Mesendoderm (in vitro differentiated cells): ENCODE data around the gene HIP1.

ENCODE experiments used
- DNase-seq: peaks from one replicate; pipeline ENCODE4 v3.0.0; 2013
- H2AK5ac ChIP-seq: 2 replicates; pipeline ENCODE4 v1.6.1; 2013; ENCODE audit warnings: low read length, inconsistent platforms
- H2BK120ac ChIP-seq: 2 replicates; pipeline ENCODE4 v1.6.1; 2013; ENCODE audit warnings: low read depth, mild to moderate bottlenecking, low read length, moderate library complexity, mixed read lengths
- H2BK15ac ChIP-seq: replicated peaks from 2 replicates; pipeline ENCODE4 v1.6.1; 2013; ENCODE audit warnings: low read depth, mild to moderate bottlenecking, moderate library complexity
- H2BK5ac ChIP-seq: 2 replicates; pipeline ENCODE4 v1.6.1; 2013; ENCODE audit warnings: low read length, inconsistent platforms
- H3K18ac ChIP-seq: 2 replicates; pipeline ENCODE4 v1.6.1; 2013; ENCODE audit warnings: mild to moderate bottlenecking, low read length, mixed read lengths
- H3K23ac ChIP-seq: one replicate; pipeline ENCODE4 v1.6.1; 2013; ENCODE audit warnings: low read length
- H3K27ac ChIP-seq: 2 replicates; pipeline ENCODE4 v1.5.1; 2013; ENCODE audit warnings: low read depth, mild to moderate bottlenecking, inconsistent platforms, low read length, moderate library complexity
- H3K27me3 ChIP-seq: 2 replicates; pipeline ENCODE4 v1.6.1; 2013; ENCODE audit warnings: low read length, control low read depth, mild to moderate bottlenecking, inconsistent platforms; ENCODE audit not compliant: insufficient read depth, poor library complexity
- H3K36me3 ChIP-seq: 2 replicates; pipeline ENCODE4 v1.6.1; 2013; ENCODE audit warnings: low read length, inconsistent platforms; ENCODE audit not compliant: control insufficient read depth, insufficient read depth
- H3K4ac ChIP-seq: one replicate; pipeline ENCODE4 v1.6.1; 2013; ENCODE audit warnings: low read depth, mild to moderate bottlenecking, low read length, moderate library complexity
- H3K4me1 ChIP-seq: 2 replicates; pipeline ENCODE4 v1.6.1; 2013; ENCODE audit warnings: low read depth, low read length, inconsistent platforms; ENCODE audit not compliant: control insufficient read depth
- H3K4me2 ChIP-seq: 2 replicates; pipeline ENCODE4 v1.6.1; 2013; ENCODE audit warnings: low read length
- H3K4me3 ChIP-seq: 2 replicates; pipeline ENCODE4 v1.5.1; 2013; ENCODE audit warnings: mild to moderate bottlenecking, low read length
- H3K56ac ChIP-seq: one replicate; pipeline ENCODE4 v1.6.1; 2013; ENCODE audit warnings: low read length
- H3K79me1 ChIP-seq: 2 replicates; pipeline ENCODE4 v1.6.1; 2013; ENCODE audit warnings: low read length, inconsistent platforms
- H3K79me2 ChIP-seq: 2 replicates; pipeline ENCODE4 v1.6.1; 2013; ENCODE audit warnings: mild to moderate bottlenecking, low read length; ENCODE audit not compliant: control insufficient read depth, insufficient read depth
- H3K9ac ChIP-seq: 2 replicates; pipeline ENCODE4 v1.6.1; 2013; ENCODE audit warnings: low read length, inconsistent platforms
- H4K5ac ChIP-seq: one replicate; pipeline ENCODE4 v1.6.1; 2013; ENCODE audit warnings: low read length
- H4K8ac ChIP-seq: one replicate; pipeline ENCODE4 v1.6.1; 2013; ENCODE audit warnings: low read depth, mild to moderate bottlenecking, control low read depth, low read length, moderate library complexity
- WGBS: extraction: QIAGEN DNeasy Blood & Tissue Kit; methylation state at CpG from one replicate; pipeline ENCODE4 v1.1.7; 2013; ENCODE audit warnings: low lambda C conversion rate, missing lambda C conversion rate; ENCODE audit not compliant: insufficient coverage; ENCODE audit errors: extremely low coverage; 5-methylcytosine and 5-hydroxymethylcytosine counted together

Gene HIP1

GRCh38 chr7:75646571-75647102, 92.1 kb downstream of the HIP1 start:
- H3K4ac ChIP-seq = no peak overlapping the region
- DNase-seq = peak; percentile 44
- no peak overlapping the region for H3K4me3 ChIP-seq
- H3K18ac ChIP-seq = no peak overlapping the region
- no peak overlapping the region for H3K56ac ChIP-seq
- H2AK5ac ChIP-seq = no peak overlapping the region
- no peak overlapping the region for H2BK120ac ChIP-seq
- no peaks in the 10 kb centered on the region for H3K79me1 ChIP-seq
- H2BK5ac ChIP-seq = no peak overlapping the region
- no peak overlapping the region for H3K9ac ChIP-seq
- peaks cover 3% of the 10 kb centered on the region for H3K4me1 ChIP-seq
- H3K27me3 ChIP-seq = no peaks in the 10 kb centered on the region
- no peaks in the 10 kb centered on the region for H3K36me3 ChIP-seq
- H4K5ac ChIP-seq = no peak overlapping the region
- no peak overlapping the region for H2BK15ac ChIP-seq
- no peak overlapping the region for H3K27ac ChIP-seq
- H3K4me2 ChIP-seq = no peak overlapping the region
- no peak overlapping the region for H4K8ac ChIP-seq
- no peaks in the 10 kb centered on the region for H3K79me2 ChIP-seq
- peak overlapping the region; percentile 94 for H3K23ac ChIP-seq
- WGBS = no CpG with 5 or more reads among the region's 9 CpGs

DNA sequence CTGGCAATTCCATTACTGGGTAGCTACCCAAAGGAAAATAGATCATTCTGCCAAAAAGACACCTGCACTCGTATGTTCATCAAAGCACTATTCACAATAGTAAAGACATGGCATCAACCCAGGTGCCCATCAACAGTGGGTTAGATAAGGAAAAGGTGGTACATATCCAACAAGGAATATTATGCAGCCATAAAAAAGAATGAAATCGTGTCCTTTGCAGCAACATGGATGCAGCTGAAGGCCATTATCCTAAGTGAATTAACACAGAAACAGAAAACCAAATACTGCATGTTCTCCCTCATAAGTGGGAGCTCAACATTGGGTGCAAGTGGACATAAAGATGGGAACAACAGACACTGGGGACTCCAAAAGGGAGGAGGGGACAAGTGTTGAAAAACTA, 93.2 kb downstream of the HIP1 start:
- H3K56ac ChIP-seq = no peak overlapping the region
- peaks cover 3% of the 10 kb centered on the region for H3K4me1 ChIP-seq
- no peak overlapping the region for H3K4ac ChIP-seq
- no peaks in the 10 kb centered on the region for H3K27me3 ChIP-seq
- WGBS = no CpG with 5 or more reads among the region's 2 CpGs
- no peak overlapping the region for H3K4me3 ChIP-seq
- no peak overlapping the region for H2AK5ac ChIP-seq
- H3K9ac ChIP-seq = no peak overlapping the region
- no peak overlapping the region for H3K18ac ChIP-seq
- no peaks in the 10 kb centered on the region for H3K79me2 ChIP-seq
- H3K36me3 ChIP-seq = no peaks in the 10 kb centered on the region
- H4K8ac ChIP-seq = no peak overlapping the region
- H3K4me2 ChIP-seq = no peak overlapping the region
- no peak overlapping the region for H3K23ac ChIP-seq
- H2BK120ac ChIP-seq = no peak overlapping the region
- no peak overlapping the region for H4K5ac ChIP-seq
- no peak overlapping the region for H2BK15ac ChIP-seq
- no peak overlapping the region for H2BK5ac ChIP-seq
- no peak for DNase-seq
- no peak overlapping the region for H3K27ac ChIP-seq
- no peaks in the 10 kb centered on the region for H3K79me1 ChIP-seq

GRCh38 chr7:75644589-75644988, 94.2 kb downstream of the HIP1 start:
- Histone ChIP-seq H3K56ac (no peak overlapping the region), H3K4me3 (no peak overlapping the region), H4K5ac (no peak overlapping the region), H2BK5ac (no peak overlapping the region), H3K79me1 (no peaks in the 10 kb centered on the region), H3K4ac (no peak overlapping the region), H3K23ac (no peak overlapping the region), H3K36me3 (no peaks in the 10 kb centered on the region), H3K9ac (no peak overlapping the region), H3K27ac (no peak overlapping the region), H3K18ac (no peak overlapping the region), H2BK15ac (no peak overlapping the region), H4K8ac (no peak overlapping the region), H3K79me2 (no peaks in the 10 kb centered on the region), H3K4me1 (peaks cover 3% of the 10 kb centered on the region), H2AK5ac (no peak overlapping the region), H2BK120ac (no peak overlapping the region), H3K27me3 (no peaks in the 10 kb centered on the region), H3K4me2 (no peak overlapping the region)
- WGBS = no CpG with 5 or more reads among the region's 5 CpGs
- no peak for DNase-seq

- no peak overlapping the region for H2BK5ac ChIP-seq
- H2BK15ac ChIP-seq = no peak overlapping the region
- H3K56ac ChIP-seq = no peak overlapping the region
- peak; percentile 88 for DNase-seq
- H2AK5ac ChIP-seq = peak overlapping the region; percentile 97
- no peaks in the 10 kb centered on the region for H3K36me3 ChIP-seq
- peaks cover 7% of the 10 kb centered on the region for H3K79me2 ChIP-seq
- no peak overlapping the region for H2BK120ac ChIP-seq
- H3K4me1 ChIP-seq = peaks cover 3% of the 10 kb centered on the region
- WGBS = no CpG with 5 or more reads among the region's 9 CpGs
- H3K4ac ChIP-seq = no peak overlapping the region
- H4K8ac ChIP-seq = no peak overlapping the region
- no peak overlapping the region for H4K5ac ChIP-seq
- H3K9ac ChIP-seq = no peak overlapping the region
- H3K4me3 ChIP-seq = no peak overlapping the region
- H3K27ac ChIP-seq = no peak overlapping the region
- no peak overlapping the region for H3K4me2 ChIP-seq
- peaks cover 2% of the 10 kb centered on the region for H3K79me1 ChIP-seq
- H3K27me3 ChIP-seq = no peaks in the 10 kb centered on the region
- no peak overlapping the region for H3K23ac ChIP-seq
- no peak overlapping the region for H3K18ac ChIP-seq
Observed at GRCh38 chr7:75642810-75643486, 95.8 kb downstream of the HIP1 start.

DNA sequence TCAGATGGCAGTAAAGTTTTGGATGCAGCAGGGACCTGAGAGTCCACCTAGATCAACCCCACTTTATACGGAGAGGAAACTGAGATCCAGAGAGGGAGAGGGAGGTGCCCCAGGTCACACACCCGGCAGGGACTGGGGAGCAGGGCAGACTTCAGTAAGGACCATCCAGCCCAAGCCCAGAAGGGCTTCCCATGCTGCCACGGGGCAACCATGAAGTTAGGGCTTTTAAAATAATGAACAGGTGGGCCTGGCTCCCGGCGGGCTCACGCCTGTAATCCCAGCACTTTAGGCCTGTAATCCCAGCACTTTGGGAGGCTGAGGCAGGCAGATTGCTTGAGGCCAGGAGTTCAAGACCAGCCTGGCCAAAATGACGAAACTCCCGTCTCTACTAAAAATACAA, 98.5 kb downstream of the HIP1 start:
- Histone ChIP-seq H3K56ac (peak overlapping the region; percentile 100), H3K4me3 (no peak overlapping the region), H2AK5ac (peak overlapping the region; percentile 5), H3K4me2 (peak overlapping the region; percentile 82), H3K9ac (peak overlapping the region; percentile 92), H3K79me1 (peaks cover 6% of the 10 kb centered on the region), H3K36me3 (no peaks in the 10 kb centered on the region), H3K18ac (peak overlapping the region; percentile 92), H4K8ac (no peak overlapping the region), H2BK5ac (peak overlapping the region; percentile 49), H3K27me3 (no peaks in the 10 kb centered on the region), H3K79me2 (peaks cover 28% of the 10 kb centered on the region), H3K4me1 (peaks cover 5% of the 10 kb centered on the region), H4K5ac (peak overlapping the region; percentile 59), H2BK15ac (no peak overlapping the region), H2BK120ac (peak overlapping the region; percentile 5), H3K27ac (peak overlapping the region; percentile 93), H3K4ac (peak overlapping the region; percentile 92), H3K23ac (peak overlapping the region; percentile 59)
- WGBS = no CpG with 5 or more reads among the region's 8 CpGs
- DNase-seq = peak; percentile 23

DNA sequence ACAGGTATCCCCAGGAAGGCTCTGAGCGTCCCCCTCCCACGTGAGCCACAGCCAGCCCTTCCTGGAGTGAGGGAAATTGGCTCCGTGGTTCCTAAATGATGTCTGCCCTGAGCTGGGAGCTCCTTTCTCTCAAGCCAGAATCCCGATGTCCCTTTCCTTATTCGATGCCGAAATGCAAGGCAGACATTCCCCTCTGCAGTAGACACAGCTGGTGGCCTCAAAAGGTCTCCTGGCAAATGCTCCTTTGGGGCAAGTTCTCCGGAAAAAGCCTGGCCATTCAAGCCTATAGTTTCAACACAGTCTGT, 98.9 kb downstream of the HIP1 start:
- peak overlapping the region; percentile 100 for H3K56ac ChIP-seq
- peak overlapping the region; percentile 59 for H4K5ac ChIP-seq
- H2AK5ac ChIP-seq = peak overlapping the region; percentile 5
- H3K9ac ChIP-seq = peak overlapping the region; percentile 92
- H4K8ac ChIP-seq = no peak overlapping the region
- H3K27ac ChIP-seq = peak overlapping the region; percentile 93
- H3K23ac ChIP-seq = peak overlapping the region; percentile 59
- H2BK5ac ChIP-seq = peak overlapping the region; percentile 49
- H3K4ac ChIP-seq = peak overlapping the region; percentile 92
- no CpG with 5 or more reads among the region's 7 CpGs for WGBS
- H3K36me3 ChIP-seq = no peaks in the 10 kb centered on the region
- no peaks in the 10 kb centered on the region for H3K27me3 ChIP-seq
- no peak for DNase-seq
- H2BK15ac ChIP-seq = no peak overlapping the region
- peaks cover 30% of the 10 kb centered on the region for H3K79me2 ChIP-seq
- peak overlapping the region; percentile 82 for H3K4me2 ChIP-seq
- peaks cover 8% of the 10 kb centered on the region for H3K79me1 ChIP-seq
- peak overlapping the region; percentile 92 for H3K18ac ChIP-seq
- peak overlapping the region; percentile 10 for H3K4me3 ChIP-seq
- H2BK120ac ChIP-seq = peak overlapping the region; percentile 5
- H3K4me1 ChIP-seq = peaks cover 5% of the 10 kb centered on the region
